ENCODE measurements around the gene SSTR1. TPM values are rescaled to one million over a fixed set of nuclear protein-coding genes. Genes with fewer than 3 reads are reported as not detected.

Gene SSTR1
- total RNA-seq, 2 donors from 2014 or later = not detected

DNA sequence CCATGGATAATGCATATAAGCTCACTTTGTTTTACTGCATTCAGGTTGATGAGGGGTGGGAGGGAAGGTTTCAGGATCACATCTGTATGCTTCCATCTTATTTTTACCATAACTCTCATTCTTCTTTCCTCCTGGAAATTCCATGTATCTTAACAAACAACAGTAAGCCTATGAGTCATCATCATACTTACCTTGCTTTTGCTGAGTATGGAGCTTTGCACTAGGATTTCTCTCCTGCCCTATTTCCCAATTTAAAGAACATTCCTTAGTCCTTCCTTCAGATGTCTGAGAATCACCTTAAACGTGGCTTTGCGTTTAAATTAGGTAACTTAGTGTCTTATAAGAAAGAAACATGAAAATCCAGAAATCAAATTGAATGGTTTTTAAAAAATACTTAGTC lies 49.8 kb downstream of the SSTR1 start:
- H3K9me3 ChIP-seq (ENCODE audit: control insufficient read depth, low read length, poor library complexity, severe bottlenecking) = no peaks in the 10 kb centered on the region
- Mint-ChIP-seq H3K4me3 (no peak overlapping the region), H3K27me3 (peaks cover 23% of the 10 kb centered on the region), H3K27ac (no peak overlapping the region), H3K4me1 (peaks cover 4% of the 10 kb centered on the region), H3K36me3 (ENCODE audit: low read depth) (no peaks in the 10 kb centered on the region)
- ATAC-seq (no peak), DNase-seq (no peak)

DNA sequence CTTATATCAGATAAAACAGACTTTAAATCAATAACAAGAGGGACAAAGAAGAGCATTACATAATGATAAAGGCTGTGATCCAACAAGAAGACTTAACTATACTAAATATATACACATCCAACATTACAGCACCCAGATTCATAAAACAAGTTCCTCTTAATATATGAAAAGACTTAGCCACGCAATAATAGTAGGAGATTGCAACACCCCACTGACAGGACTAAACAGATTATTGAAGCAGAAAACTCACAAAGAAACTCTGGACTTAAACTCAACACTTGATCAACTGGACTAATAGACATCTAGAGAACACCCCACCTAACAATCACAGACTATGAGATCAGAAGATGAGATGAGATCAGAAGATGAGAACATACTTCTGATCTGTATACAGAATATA lies 53.9 kb downstream of the SSTR1 start:
- no peak for DNase-seq
- H3K27ac Mint-ChIP-seq = no peak overlapping the region
- ATAC-seq = no peak
- no peak overlapping the region for H3K4me3 Mint-ChIP-seq
- peaks cover under 1% of the 10 kb centered on the region for H3K27me3 Mint-ChIP-seq
- no peaks in the 10 kb centered on the region for H3K4me1 Mint-ChIP-seq
- no peaks in the 10 kb centered on the region for H3K36me3 Mint-ChIP-seq (ENCODE audit: low read depth)
- H3K9me3 ChIP-seq (ENCODE audit: control insufficient read depth, low read length, poor library complexity, severe bottlenecking) = no peaks in the 10 kb centered on the region

Other genes with a start within 250 kb of the SSTR1 start
- not detected for gene CLEC14A, start 48.2 kb downstream of the SSTR1 start, total RNA-seq